Activated CD4-positive, alpha-beta T cell treated with anti-CD3 and anti-CD28 coated beads for 4 hours (primary cell): ENCODE results near the gene RAB30.
"Not testable (repeated sequence)": the region's sequence is repeated elsewhere in the genome, so short reads cannot be mapped to it uniquely, and the experiment has no call there.

Experiments used
- DNase-seq, 2 donors: peaks; one replicate each; pipeline ENCODE4 v3.0.0-alpha.2; 2020

The RAB30 gene

DNA sequence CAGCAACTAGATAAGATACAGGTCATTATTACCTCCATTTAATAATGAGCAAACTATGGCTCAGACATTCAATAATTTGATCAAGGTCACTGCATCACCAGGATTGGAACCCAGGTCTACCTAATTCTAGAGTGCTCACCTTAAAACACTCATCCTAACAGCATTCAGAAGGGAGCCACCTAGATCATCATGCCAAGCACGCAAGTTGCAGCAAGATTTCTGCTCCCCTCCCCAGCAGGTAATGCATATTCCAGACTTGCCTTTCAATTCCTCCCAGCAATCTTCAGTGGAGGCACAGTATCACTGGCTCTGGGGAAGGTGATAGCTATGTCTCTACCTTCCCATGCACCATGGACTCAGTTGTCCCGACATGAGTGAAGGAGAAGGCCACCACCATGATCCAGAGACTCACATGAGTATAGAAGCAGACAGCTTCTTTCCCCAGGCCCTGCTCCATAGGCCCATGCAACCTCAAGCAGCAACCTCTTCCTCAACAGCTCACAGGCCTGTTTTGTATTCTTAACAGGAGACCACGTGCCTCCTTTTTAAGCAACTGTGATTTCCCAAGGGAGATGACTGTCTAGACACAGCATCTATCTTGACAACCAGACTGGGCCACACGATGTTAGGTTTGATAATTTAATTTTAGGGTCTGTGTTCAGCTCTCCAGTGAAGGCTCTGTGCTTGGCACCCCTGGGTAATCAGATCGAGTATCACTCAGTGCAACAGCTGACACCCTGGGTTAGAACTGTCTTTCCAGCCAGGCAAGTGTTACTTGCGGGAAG lies 36.4 kb downstream of the RAB30 start:
- no peak for DNase-seq

DNA sequence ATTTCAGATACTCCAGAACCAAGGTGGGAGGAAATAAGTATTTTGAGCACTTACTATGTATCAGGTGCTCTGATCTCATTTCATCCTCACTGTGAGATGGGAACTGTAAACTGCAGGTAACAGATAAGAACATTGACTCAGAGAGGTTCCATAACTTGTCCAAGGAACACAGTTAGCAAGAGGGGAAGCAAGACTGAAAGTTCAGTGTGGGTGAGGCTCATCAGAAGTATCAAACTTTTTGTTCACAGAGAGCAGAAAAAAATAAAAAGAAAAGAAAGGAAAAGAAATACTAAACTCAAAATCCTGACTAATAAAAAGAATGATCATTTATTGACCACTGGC lies 37.1 kb downstream of the RAB30 start:
- no peak for DNase-seq

DNA sequence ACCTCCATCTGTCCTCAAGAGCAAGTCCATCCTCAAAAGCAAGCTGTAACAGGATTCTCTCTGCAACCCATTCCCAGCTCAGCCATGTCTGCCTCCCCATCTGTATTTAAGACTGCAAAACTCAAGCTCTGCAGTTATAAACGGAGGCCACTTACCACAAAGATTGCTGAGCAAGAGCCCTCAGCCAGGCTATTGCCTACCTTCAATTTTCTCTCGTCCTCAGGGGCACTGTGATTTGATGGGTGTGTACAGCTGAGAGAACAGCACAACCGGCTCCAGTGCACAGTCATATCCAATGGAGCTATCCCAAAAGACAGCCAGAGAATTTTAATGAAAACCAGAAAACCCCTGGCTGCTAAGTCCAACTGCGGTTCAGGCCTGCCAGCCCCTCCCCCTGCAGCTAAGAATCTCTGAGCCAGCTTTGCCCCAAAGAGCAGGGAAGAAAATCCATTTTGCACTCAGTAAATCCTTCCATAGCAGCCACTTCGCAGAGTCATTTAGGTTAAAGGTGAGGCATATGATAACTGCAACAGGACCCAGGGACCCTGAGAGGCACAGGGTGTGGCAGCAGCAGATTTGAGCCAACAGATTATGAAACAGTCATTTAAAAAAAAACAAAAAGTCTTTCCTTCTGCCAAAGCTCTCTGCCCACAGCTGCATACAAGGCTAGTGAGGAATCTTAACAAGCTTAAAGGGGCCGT lies 37.6 kb downstream of the RAB30 start:
- no peak for DNase-seq

DNA sequence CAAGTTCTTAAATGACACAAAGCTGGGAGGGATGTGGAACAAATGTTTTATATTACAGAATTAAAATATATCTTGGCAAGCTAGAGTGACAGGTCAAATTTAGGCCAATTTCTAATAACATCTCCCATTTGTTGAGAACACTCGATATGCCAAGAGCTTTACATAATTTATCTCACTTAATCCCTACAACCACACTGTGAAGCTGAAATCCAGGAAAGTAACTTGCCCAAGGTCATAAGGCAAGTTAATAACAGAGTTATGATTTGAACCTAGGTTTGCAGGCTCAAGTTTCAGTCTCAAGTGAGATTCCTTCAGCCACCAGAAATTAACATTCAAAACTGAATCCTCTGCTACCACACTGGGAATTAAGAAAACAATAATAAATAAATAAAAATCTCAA lies 38.3 kb downstream of the RAB30 start:
- DNase-seq = no peak

DNA sequence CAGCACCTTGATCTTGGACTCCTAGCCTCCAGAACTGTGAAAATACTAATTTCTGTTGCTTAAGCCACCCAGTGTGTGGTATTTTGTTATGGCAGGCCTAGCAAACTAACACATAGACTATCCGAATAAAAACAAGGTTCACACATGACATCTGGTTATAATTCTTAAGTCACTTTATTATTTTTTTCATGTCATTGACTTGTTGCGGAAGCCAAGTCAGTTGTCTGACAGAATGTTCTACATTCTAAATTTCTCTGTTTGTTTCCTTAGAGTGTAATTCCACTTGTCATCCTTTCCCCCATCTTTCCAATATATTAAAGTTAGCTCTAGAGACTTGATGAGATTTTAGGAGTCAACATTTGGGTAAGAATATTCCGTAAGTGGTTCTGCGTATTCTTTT lies 40.6 kb downstream of the RAB30 start:
- no peak for DNase-seq

DNA sequence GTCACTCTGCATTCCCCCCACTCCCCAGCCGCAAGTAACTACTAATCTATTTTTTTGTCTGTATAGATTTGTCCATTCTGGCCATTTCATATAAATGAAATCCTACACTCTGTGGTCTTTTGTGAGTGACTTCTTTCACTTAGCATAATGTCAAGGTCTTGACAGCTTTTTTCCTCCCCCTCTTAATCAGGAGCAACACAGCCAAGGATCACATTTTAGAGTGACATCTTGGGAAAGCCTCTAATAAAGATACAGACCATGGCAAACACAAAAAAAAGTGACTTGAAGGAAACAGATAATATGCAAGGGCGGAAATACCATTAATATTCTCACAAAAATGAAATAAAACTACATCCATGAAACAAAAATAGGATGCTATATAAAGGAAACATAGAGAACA lies 43.9 kb downstream of the RAB30 start:
- no peak for DNase-seq

DNA sequence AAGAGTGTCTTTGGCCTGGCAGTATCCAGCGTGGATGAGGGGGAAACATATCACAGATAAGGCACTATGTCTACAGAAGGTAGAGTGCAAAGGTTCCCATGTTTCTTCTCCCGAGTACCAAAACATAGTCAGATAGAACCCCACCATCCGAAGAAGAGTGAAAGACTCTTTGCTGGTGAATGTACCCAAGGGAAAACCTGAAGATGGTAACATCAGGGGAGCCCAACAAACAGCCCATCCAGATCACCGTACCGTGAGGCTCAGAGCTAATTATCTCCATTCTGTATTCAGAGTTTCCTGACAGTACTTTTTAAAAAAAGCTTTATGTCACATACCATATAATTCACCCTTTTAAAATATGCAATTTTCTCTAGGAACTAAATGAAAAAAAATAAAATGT lies 44.4 kb downstream of the RAB30 start:
- DNase-seq = no peak

DNA sequence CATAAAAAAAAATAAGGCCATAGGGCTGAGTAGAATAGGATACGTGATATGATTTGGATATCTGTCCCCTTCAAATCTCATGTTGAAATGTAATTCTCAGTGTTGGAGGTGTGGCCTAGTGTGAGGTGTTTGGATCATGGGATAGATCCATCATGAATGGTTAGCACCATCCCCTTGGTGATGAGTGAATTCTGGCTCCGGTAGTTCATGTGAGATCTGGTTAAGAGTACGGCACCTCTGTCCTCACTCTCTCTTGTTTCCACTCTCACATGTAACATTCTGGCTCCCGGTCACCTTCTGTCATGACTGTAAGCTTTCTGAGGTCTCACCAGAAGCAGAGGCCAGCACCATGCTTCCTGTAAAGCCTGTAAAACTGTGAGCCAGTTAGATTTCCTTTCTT lies 45.5 kb downstream of the RAB30 start:
- DNase-seq = no peak

DNA sequence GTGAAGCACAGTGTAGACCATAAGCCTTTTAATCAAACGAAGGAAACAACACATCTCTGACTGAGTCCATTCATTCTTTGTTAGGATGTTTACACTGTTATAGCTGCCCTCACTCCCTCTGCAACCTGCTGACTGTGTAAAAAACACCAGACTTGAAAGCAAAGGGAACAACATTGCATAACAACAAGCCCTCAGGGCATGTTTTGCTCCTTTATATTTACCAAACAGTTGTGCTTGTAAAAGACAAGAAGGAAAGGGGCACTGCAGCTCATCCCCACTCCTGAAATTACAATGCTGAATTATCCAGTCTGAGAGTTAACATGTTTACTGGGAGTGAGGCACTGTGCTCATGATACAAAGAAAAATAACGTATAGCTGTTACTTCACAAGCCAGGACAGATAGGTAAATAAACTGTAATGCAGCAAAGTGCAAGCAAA lies 46.4 kb downstream of the RAB30 start:
- DNase-seq = no peak

DNA sequence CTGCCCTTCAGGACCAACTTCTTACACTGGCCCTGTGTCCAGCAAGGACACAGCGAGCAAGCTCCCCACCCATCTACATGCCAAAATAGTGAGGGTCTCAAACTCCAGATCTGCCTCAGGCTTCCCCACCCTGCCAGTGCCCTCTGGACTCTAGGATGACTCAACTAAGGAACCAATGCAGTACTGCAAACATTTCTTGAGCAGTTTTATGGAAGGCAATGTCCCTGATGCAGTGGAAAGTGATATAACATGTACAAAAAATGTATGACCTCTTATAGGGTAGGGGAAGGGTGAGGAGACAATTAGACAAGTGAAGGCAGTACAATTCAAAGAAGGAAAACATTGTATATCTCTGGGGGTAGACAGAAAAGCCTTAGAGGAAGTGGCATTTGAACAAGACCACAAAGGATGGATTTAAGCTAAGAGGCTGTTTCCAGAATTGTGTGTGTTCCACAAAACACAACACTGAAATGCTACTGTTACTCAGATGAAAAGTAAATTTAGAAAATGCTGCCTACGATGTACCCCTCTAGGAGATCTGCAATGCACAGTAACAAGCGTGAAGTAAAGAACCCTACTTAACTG lies 47.3 kb downstream of the RAB30 start:
- DNase-seq = no peak

DNA sequence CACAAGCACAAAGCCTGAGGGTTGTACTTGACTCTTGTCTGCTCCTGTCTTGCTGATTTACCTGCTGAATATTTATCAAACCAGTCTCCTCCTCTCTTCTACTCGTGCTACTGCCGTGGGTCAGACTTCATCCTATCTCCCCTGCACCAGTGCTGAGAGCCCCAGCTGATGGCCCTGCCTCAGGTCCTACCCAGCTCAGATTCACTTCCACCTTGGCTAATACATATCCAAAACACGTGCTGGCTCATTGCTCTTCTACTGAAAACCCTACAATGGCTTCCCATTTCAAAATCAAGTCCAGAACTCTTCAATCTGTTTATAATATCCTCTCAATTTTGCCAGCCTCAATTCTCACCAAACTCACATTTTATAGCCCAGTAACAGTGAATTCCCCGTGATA lies 48.3 kb downstream of the RAB30 start:
- DNase-seq = no peak

DNA sequence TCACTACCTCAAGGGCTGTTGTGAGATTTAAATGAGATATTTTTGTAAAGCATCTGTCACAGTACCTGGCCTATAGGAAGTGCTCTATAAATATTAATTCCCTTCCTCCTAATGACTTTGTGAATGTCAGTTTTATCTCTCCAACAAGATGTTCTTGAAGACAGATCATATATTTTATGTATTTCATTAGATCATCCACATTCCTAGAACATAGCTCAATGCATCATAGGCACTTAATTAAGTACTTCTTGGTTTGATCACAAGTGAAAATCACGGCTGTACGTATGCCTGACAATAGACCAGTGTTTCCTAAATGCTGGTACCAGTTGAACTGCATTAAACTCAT lies 49.9 kb downstream of the RAB30 start:
- no peak for DNase-seq

DNA sequence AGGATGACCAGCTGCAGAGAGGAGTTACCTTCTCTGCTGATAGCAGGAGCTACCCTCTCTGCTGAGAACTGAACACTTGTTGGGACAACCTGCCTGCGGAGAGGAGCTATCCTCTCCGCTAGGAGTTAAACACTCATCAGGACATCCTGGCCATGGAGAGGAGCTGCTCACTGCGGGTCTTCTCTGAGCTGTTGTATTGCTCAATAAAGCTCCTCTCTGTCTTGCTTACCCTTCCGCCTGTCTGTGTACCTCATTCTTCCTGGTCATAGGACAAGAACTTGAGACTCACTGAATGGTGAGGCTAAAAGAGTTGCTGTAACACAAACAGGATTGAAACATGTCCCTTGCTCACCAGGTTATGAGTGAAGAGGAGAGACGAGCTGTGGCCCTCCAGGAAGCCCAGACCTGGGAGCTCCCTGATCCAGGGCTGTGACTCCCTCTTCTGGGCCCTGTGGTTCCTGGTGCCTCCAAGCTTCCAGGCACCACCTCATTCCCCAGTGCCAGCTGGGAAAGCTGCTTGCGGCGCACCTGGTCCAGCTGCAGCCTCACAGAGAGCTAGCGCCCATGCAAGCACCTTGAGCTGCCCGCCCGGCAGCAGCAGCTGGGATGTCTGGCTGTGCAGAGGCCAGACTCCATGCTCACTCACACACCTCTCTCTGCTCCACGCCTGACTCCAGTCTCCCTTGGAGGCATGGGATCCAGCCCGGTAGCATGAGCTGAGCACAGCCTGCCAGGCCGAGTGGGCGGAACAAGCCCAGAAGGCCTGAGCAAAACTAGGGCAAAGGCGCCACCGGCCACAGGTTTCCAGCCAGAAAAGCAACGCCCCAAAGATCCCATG lies 50.5 kb downstream of the RAB30 start:
- no peak for DNase-seq

DNA sequence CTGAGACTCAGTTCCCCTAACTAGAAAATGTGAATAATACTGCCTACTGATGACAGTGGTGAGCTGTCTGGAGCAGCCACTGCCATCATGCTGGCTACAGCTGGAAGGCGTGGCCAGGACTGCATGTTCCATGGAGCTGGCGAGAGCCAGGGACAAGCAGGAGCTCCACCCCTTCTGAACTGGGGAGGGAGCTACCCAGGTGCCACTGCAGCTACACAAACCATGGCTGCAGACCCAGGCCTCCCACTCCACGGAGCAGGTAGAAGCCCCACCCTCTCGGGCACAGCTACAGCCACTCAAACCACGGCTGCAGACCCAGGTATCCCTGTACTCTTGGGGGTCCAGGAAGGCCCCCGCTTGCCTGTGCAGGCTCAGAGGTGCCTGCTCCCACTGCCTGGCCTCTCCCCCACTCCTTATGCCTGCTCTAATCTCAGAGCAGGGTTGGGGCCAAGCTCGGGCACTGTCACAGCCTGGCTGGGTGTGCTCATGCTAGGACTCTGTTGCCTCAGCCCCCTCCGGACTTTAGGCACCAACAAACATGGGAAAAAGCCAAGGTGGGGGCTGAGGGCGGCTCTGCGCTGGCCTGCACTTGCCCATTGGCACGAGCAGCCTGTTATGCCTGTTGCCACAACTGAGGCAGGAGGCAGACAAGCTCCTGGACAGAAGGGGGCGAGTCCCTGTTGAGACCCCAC lies 51.7 kb downstream of the RAB30 start:
- no peak for DNase-seq

DNA sequence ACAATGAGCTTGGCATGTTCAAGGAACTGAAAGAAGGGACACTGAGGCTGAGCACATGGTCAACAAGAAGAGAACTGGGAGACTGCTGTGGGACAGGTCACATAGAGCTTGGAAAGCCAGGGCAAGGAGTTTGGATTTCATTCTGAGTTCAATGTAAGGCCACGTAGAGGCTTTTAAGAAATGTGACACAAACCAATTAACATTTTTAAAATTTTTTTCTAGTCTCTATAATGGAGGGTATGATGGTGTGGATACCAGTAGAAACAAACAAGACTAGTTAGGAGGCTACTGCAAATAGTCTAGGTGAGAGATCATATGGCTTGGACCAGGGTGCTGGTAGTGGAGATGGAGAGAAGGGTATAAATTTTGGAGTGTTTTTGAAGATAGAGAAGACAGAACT lies 56.7 kb downstream of the RAB30 start:
- DNase-seq = no peak

DNA sequence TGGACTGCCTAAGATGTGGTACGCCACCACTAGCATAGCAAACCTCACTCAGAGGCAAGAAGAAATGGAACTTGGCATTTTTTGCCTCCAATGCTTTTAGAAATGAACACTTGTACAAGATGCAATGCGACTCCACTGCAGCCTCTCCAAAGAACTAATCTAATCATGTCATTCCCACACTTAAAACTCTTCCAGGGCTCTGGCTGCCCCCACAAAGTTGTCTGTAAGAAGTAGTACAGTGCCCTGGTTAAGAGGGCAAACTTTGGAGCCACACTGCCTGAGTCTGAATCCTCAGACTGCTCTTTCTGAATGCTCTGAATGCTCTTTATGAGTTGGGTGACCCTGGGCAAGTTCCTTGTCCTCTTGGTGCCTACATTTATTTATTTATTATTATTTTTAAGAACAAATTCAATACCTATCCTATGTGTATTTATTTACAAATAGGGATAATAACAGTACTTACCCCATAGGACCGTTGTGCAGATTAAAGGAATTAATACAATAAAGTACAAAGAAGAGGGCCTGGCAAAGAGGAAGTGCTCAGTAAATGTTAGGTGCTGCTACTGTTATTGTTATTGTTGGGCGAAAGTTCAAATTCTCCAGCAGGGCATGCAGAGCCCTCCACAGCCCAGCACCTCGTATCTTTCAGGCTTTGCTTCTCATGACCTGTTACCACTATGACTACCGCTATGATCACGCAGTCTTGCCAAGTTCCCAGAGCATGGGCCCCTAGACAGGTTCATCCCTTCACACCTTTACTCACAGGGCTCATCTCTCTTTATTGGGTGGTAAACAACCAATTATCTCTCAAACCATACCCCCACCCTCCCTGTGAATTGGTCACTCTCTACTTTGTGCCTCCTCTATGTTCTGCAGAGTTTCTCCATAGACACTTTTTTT lies 59.3 kb downstream of the RAB30 start:
- DNase-seq = no peak

DNA sequence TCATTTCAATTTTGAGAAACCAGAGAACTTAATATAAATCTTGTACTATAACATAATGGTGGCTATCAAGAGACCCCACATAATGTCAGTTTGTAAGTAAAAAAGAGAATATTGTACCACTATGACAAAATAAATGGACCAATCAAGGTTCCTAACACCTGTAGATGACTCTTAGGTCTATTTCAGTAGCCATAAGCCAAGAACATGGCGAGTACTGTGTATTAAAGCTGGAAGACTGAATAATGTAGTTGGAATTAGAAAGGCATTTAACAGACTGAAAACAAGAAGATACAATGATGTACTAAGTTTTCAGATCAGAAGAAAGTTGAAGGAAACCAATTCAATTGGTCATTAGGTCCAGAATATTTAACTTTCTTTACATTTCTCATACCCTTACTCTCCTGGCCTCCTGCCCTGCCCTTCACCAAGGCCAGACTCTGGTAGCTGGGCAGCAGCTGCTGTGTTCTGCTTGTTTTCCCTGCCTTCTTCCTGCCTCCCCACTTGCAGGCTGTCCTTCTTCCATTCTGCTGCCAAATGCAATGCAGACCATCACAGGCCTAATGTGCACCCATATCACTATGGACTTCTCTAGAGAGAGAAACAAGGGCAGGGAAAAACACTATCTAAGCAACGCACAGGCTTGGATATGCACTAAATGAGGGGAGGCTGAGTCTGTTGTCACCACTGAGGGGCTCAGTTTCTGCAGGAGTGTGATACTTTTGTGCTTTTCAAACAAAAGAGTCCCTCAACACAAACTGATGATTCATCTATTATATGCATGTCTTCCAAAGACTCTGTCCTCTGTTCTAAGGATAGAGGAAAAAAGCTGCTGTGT lies 60.1 kb downstream of the RAB30 start:
- DNase-seq = no peak

DNA sequence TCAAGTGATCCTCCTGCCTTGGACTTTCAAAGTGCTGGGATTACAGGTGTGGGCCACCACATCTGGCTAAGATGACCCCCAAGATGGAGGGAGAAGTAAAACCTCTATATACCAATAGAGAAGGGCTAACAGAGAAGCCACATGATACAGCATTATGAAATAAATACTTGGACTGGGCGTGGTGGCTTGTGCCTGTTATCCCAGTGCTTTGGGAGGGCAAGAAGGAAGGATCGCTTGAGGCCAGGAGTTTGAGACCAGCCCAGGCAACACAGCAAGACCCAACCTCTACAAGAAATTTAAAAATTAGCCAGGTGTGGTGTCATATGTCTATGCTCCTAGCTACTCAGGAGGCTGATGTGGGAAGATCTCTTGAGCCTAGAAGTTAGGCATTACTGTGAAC lies 61.7 kb downstream of the RAB30 start:
- DNase-seq = no peak

DNA sequence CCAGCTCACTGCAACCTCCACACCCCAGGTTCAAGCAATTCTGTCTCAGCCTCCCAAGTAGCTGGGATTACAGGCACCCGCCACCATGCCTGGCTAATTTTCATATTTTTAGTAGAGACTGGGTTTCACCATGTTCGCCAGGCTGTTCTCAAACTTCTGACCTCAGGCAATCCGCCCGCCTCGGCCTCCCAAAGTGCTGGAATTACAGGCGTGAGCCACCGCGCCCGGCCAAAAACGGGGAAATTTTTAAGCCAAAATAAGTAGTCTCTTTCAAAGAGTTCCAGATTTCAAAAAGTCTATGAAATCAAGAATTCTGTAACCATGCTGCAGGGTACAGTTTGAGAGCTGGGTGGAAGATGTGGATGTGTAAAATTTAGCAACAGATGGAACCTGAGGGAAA lies 62.6 kb downstream of the RAB30 start:
- DNase-seq = not testable (repeated sequence)

DNA sequence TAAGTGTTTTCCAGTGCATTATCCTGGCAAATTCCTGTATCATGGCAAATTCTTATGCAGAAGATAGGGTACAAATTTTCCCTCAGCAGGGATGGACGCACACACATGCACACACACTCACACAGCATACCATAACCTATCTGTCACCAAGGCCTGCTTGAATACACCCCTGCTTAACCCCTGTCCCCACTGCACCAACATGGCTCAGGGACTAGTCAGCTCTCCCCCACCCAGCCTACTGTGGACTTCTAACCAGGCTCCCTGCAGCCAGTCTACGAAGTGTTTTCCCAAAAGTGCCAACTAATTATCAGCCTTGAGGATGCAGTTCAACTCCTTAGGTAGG lies 63.1 kb downstream of the RAB30 start:
- DNase-seq = no peak
